GM23248 (cell line): ENCODE results near the gene DUS3L.
"Not testable (repeated sequence)": the region's sequence is repeated elsewhere in the genome, so short reads cannot be mapped to it uniquely, and the experiment has no call there.

Source experiments
- EZH2 ChIP-seq: fragments of 200-600 bp; sonication (generic); IDR thresholded peaks from 2 replicates; pipeline ENCODE4 v1.6.1; 2018; ENCODE audit warnings: antibody characterized with exemption, mild to moderate bottlenecking; ENCODE audit not compliant: insufficient read depth, poor library complexity, severe bottlenecking
- EZH2phosphoT487 ChIP-seq: fragments of 200-600 bp; sonication (generic); IDR thresholded peaks from 2 replicates; pipeline ENCODE4 v1.6.1; 2018; ENCODE audit warnings: antibody characterized with exemption, moderate library complexity, mild to moderate bottlenecking, low read depth; ENCODE audit not compliant: insufficient read depth

DNA sequence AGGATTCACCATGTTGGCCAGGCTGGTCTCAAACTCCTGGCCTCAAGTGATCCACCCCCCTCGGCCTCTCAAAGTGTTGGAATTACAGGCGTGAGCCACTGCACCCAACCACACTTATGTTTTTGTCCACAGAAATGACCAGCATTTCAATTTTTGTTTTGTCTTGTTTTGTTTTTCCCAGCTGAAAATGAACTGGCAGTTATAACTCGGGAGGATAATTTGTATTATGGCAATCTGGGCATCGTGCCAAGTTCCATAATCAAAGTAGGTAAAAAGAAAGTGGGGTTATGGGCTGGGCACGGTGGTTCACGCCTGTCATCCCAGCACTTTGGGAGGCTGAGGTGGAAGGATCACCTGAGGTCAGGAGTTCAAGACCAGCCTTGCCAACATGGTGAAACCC lies 42.0 kb downstream of the DUS3L start:
- TF ChIP-seq EZH2, EZH2phosphoT487: not testable (repeated sequence)
